Activated naive CD8-positive, alpha-beta T cell treated with anti-CD3 and anti-CD28 coated beads, Interleukin-2, amount 10 ng/mL, durations not matched to agents 7 days and 5 days (primary cell): ENCODE data around the gene ZFY. TPM values are rescaled to one million over a fixed set of nuclear protein-coding genes. Genes with fewer than 3 reads are reported as not detected.
A peak's percentile ranks its signal among the peaks of the same experiment; 100 is the strongest.

Experiments
- ATAC-seq: fragments of 150-1000 bp; cut with Tn5 transposase; one replicate; pipeline ENCODE4 v1.10.0; 2021; ENCODE audit warnings: low read depth, moderate library complexity
- POLR2A ChIA-PET: fragments of 350-600 bp; sonication (Branson Sonifier 250); formaldehyde crosslinking; loops from one replicate; lab custom pipeline; 2021; ENCODE audit warnings: antibody characterized with exemption; lab: Charles Lee
- DNase-seq: peaks from one replicate; pipeline ENCODE4 v3.0.0; 2021
- H3K27ac Mint-ChIP-seq: one replicate; pipeline ENCODE4 v1.8.0; 2022; ENCODE audit warnings: mild to moderate bottlenecking, mixed read lengths
- H3K27me3 Mint-ChIP-seq: one replicate; pipeline ENCODE4 v1.8.0; 2022; ENCODE audit warnings: mild to moderate bottlenecking, moderate library complexity, mixed read lengths
- H3K36me3 Mint-ChIP-seq: one replicate; pipeline ENCODE4 v1.8.0; 2021; ENCODE audit warnings: mild to moderate bottlenecking, mixed read lengths
- H3K4me1 Mint-ChIP-seq: one replicate; pipeline ENCODE4 v1.8.0; 2021; ENCODE audit warnings: mixed read lengths
- H3K4me3 Mint-ChIP-seq: one replicate; pipeline ENCODE4 v1.8.0; 2022; ENCODE audit warnings: mild to moderate bottlenecking, moderate library complexity, mixed read lengths
- H3K9me3 Mint-ChIP-seq: one replicate; pipeline ENCODE4 v1.8.0; 2021; ENCODE audit warnings: mixed read lengths
- total RNA-seq, 2 experiments: library from RNA; stranded (reverse); gene quantifications; one replicate each; pipeline ENCODE4 v1.2.3, GENCODE V29; 2021

Gene ZFY
- total RNA-seq: 10 to 100 TPM; 16.7 to 20.9 TPM

- Mint-ChIP-seq H3K4me1 (peaks cover 7% of the 10 kb centered on the region), H3K27me3 (no peaks in the 10 kb centered on the region), H3K36me3 (peaks cover 7% of the 10 kb centered on the region), H3K4me3 (peak within 1 kb of the TSS; percentile 89), H3K9me3 (no peaks in the 10 kb centered on the region), H3K27ac (peak within 1 kb of the TSS; percentile 99)
- ATAC-seq (peak; percentile 59), DNase-seq (peak; percentile 75)
- POLR2A ChIA-PET: interaction anchor here (0.5 to 1.2 kb wide), 4 partner anchors 22 to 94 kb away, joined by 3 to 4 read pairs (median 3); no protein-coding TSS in a partner anchor
These were observed at the start of gene ZFY for GRCh38 chrY:2934861-2935715. TSS of gene ZFY (plus strand) at chrY:2935381. CDS start at chrY:2953937, 18,556 bp downstream.

GRCh38 chrY:2885880-2886279 is 49.3 kb upstream of the ZFY start:
- no peak for ATAC-seq
- H3K36me3 Mint-ChIP-seq: peaks cover 9% of the 10 kb centered on the region
- H3K9me3 Mint-ChIP-seq: peaks cover 2% of the 10 kb centered on the region
- DNase-seq: no peak
- H3K27ac Mint-ChIP-seq: no peak overlapping the region
- no peak overlapping the region for H3K4me3 Mint-ChIP-seq
- no peaks in the 10 kb centered on the region for H3K27me3 Mint-ChIP-seq
- POLR2A ChIA-PET: no interaction called here
- H3K4me1 Mint-ChIP-seq: peaks cover 4% of the 10 kb centered on the region

- no peak overlapping the region for H3K4me3 Mint-ChIP-seq
- ATAC-seq: no peak
- POLR2A ChIA-PET: no interaction called here
These were observed 47.8 kb upstream of the ZFY start for GRCh38 chrY:2887386-2887785.

GRCh38 chrY:2887955-2888354 is 47.2 kb upstream of the ZFY start:
- ATAC-seq (no peak), DNase-seq (no peak)
- Mint-ChIP-seq H3K9me3 (no peaks in the 10 kb centered on the region), H3K27me3 (no peaks in the 10 kb centered on the region), H3K36me3 (peaks cover 6% of the 10 kb centered on the region), H3K27ac (peak overlapping the region; percentile 25), H3K4me3 (no peak overlapping the region), H3K4me1 (peaks cover 4% of the 10 kb centered on the region)
- POLR2A ChIA-PET: no interaction called here

More at GRCh38 chrY:2887386-2887785, 47.8 kb upstream of the ZFY start:
- Mint-ChIP-seq H3K9me3 (no peaks in the 10 kb centered on the region), H3K36me3 (peaks cover 6% of the 10 kb centered on the region), H3K4me1 (peaks cover 4% of the 10 kb centered on the region), H3K27ac (peak overlapping the region; percentile 25), H3K27me3 (no peaks in the 10 kb centered on the region)
- no peak for DNase-seq

GRCh38 chrY:2893471-2893870 is 41.7 kb upstream of the ZFY start:
- no peaks in the 10 kb centered on the region for H3K4me1 Mint-ChIP-seq
- POLR2A ChIA-PET: no interaction called here
- H3K27ac Mint-ChIP-seq: no peak overlapping the region
- ATAC-seq: no peak
- no peaks in the 10 kb centered on the region for H3K27me3 Mint-ChIP-seq
- DNase-seq: no peak
- peaks cover 3% of the 10 kb centered on the region for H3K36me3 Mint-ChIP-seq
- H3K4me3 Mint-ChIP-seq: no peak overlapping the region
- H3K9me3 Mint-ChIP-seq: no peaks in the 10 kb centered on the region

- peaks cover 2% of the 10 kb centered on the region for H3K36me3 Mint-ChIP-seq
These were observed 39.1 kb upstream of the ZFY start for GRCh38 chrY:2896050-2896449.

GRCh38 chrY:2907356-2907755 is 27.8 kb upstream of the ZFY start:
- Mint-ChIP-seq H3K4me1 (peaks cover 2% of the 10 kb centered on the region), H3K36me3 (peaks cover 3% of the 10 kb centered on the region), H3K4me3 (no peak overlapping the region), H3K27me3 (no peaks in the 10 kb centered on the region), H3K9me3 (no peaks in the 10 kb centered on the region), H3K27ac (no peak overlapping the region)
- POLR2A ChIA-PET: no interaction called here
- DNase-seq (no peak), ATAC-seq (no peak)

More at GRCh38 chrY:2896050-2896449, 39.1 kb upstream of the ZFY start:
- ATAC-seq: no peak
- Mint-ChIP-seq H3K27me3 (no peaks in the 10 kb centered on the region), H3K4me3 (no peak overlapping the region), H3K9me3 (peaks cover 2% of the 10 kb centered on the region), H3K27ac (no peak overlapping the region), H3K4me1 (no peaks in the 10 kb centered on the region)
- no peak for DNase-seq
- POLR2A ChIA-PET: no interaction called here

- no peak for DNase-seq
- peak; percentile 73 for ATAC-seq
- POLR2A ChIA-PET: interaction anchor here (0.7 kb wide), 1 partner anchor 21 kb away, joined by 3 read pairs; no protein-coding TSS in a partner anchor
- Mint-ChIP-seq H3K9me3 (no peaks in the 10 kb centered on the region), H3K27me3 (no peaks in the 10 kb centered on the region), H3K4me3 (no peak overlapping the region), H3K27ac (peak overlapping the region; percentile 19), H3K4me1 (peaks cover 10% of the 10 kb centered on the region), H3K36me3 (peaks cover 6% of the 10 kb centered on the region)
These were observed 21.9 kb upstream of the ZFY start for GRCh38 chrY:2913066-2913815.

- H3K27ac Mint-ChIP-seq: no peak overlapping the region
These were observed 1.1 kb upstream of the ZFY start for GRCh38 chrY:2934078-2934477.

GRCh38 chrY:2935716-2936435 is 695 bp downstream of the ZFY start:
- POLR2A ChIA-PET: interaction anchor here (1.0 to 2.0 kb wide), 3 partner anchors 67 to 95 kb away, joined by 3 to 6 read pairs (median 4); no protein-coding TSS in a partner anchor
- Mint-ChIP-seq H3K4me3 (peak overlapping the region; percentile 83), H3K9me3 (no peaks in the 10 kb centered on the region), H3K4me1 (peaks cover 10% of the 10 kb centered on the region), H3K27me3 (no peaks in the 10 kb centered on the region), H3K27ac (peak overlapping the region; percentile 99), H3K36me3 (peaks cover 7% of the 10 kb centered on the region)
- peak; percentile 80 for ATAC-seq
- DNase-seq: peak; percentile 81

More at GRCh38 chrY:2934078-2934477, 1.1 kb upstream of the ZFY start:
- Mint-ChIP-seq H3K27me3 (no peaks in the 10 kb centered on the region), H3K36me3 (peaks cover 6% of the 10 kb centered on the region), H3K4me1 (peaks cover 1% of the 10 kb centered on the region), H3K4me3 (peak overlapping the region; percentile 28), H3K9me3 (no peaks in the 10 kb centered on the region)
- POLR2A ChIA-PET: no interaction called here
- no peak for DNase-seq
- no peak for ATAC-seq

GRCh38 chrY:2936436-2936750 is 1.2 kb downstream of the ZFY start:
- Mint-ChIP-seq H3K4me3 (peak overlapping the region; percentile 83), H3K9me3 (no peaks in the 10 kb centered on the region), H3K27me3 (no peaks in the 10 kb centered on the region), H3K36me3 (peaks cover 7% of the 10 kb centered on the region), H3K27ac (peak overlapping the region; percentile 99), H3K4me1 (peaks cover 10% of the 10 kb centered on the region)
- ATAC-seq (no peak), DNase-seq (no peak)
- POLR2A ChIA-PET: interaction anchor here (0.8 to 2.0 kb wide), 2 partner anchors 66 to 68 kb away, joined by 3 to 6 read pairs; no protein-coding TSS in a partner anchor

- no peak for ATAC-seq
- no peaks in the 10 kb centered on the region for H3K27me3 Mint-ChIP-seq
- no peak for DNase-seq
- peaks cover 4% of the 10 kb centered on the region for H3K36me3 Mint-ChIP-seq
- peak overlapping the region; percentile 83 for H3K4me3 Mint-ChIP-seq
- POLR2A ChIA-PET: interaction anchor here (0.8 to 2.0 kb wide), 2 partner anchors 65 to 67 kb away, joined by 3 to 6 read pairs; no protein-coding TSS in a partner anchor
- H3K4me1 Mint-ChIP-seq: peaks cover 10% of the 10 kb centered on the region
- peak overlapping the region; percentile 99 for H3K27ac Mint-ChIP-seq
- no peaks in the 10 kb centered on the region for H3K9me3 Mint-ChIP-seq
These were observed 2.0 kb downstream of the ZFY start for GRCh38 chrY:2937149-2937548.
